ENCODE results near the gene NEURL2.
"Not testable (repeated sequence)": the region's sequence is repeated elsewhere in the genome, so short reads cannot be mapped to it uniquely, and the experiment has no call there.

Gene NEURL2

DNA sequence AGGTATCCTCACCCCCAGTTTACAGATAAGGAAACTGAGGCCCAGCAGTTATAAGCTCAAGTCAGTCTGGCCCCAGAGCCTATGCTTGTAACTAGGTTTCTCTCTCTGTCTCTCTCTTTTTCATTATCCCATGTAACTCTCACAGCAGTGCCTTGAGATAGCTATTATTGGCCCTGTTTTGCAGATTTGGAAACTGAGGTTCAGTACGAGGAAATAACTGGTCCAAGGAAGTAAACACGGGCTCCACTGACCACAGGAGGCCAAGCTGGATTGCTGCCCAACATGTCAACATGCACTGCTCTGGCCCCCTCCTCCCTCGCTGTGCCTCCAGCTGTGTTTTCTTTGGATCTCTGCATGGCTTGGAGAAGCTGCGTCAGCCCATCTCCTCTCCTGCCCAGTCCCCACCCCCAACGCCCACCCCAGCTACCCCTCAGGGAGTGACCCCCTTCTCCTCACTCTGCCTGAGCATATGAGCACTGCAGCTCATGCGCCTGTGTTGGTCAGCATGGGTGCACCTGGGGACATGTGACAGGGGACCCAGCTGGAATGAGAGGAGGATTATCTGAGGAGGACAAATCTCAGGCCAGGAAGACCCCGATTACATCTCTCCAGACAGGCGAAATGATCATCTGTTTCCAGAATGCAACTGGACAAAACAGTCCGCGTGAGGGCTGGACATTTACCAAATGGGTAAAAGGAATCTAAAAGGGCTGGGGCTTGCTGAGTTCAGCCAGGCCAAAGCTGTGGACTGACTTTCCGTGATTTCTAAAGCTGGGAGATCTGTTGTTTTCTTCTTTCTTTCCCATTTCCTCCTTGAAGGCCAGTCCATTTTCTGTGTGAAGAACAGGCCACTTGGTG lies 28.8 kb upstream of the NEURL2 start:
- DNase-seq, result no peak

DNA sequence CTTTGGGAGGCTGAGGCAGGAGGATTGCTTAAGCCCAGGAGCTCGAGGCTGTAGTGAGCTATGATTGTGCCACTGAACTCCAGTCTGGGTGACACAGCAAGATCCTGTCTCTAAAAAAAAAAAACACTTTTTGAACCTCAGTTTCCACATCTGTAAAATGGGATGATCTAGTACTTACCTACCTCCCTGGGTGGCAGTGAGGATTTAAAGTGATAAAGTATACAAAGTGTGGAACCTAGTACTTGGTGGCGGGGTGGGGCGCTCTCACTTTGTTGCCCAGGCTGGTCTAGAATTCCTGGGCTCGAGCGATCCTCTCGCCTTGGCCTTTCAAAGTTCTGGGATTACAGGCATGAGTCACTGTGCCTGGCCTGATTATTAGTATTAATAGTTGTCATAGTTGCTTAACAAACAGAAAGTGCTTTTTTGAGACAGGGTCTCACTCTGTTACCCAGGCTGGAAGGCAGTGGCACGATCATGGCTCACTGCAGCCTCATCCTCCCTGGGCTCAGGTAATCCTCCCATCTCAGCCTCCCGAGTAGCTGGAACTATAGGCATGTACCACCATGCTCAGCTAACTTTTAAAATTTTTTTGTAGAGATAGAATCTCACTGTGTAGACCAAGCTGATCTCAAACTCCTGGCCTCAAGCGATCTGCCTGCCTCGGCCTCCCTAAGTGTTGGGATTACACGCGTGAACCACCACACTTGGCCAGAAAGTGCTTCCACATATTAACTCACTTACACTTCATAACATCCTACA lies 27.9 kb upstream of the NEURL2 start:
- DNase-seq, result no peak

DNA sequence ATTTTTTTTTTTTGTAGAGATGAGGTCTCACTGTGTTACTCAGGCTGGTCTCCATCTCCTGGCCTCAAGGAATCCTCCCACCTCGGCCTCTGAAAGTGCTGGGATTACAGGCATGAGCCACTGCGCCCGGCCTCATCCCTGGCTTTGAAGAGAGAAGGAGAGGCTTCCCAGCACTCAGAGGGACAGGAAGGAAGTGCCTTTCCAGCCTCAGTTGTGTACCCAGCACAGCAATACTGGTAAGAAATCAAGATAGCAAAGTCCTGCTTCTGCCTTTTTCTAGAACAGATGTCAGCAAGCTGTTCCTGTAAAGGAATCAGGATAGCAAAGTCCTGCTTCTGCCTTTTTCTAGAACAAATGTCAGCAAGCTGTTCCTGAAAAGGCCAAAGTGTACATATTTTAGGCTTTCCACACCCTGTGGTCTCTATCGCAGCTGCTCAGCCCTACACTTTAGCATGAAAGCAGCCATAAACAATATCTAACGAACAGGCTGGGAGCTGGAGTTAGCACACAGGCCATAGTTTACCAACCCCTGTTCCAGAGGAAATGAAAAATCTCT lies 27.3 kb upstream of the NEURL2 start:
- no peak for DNase-seq

DNA sequence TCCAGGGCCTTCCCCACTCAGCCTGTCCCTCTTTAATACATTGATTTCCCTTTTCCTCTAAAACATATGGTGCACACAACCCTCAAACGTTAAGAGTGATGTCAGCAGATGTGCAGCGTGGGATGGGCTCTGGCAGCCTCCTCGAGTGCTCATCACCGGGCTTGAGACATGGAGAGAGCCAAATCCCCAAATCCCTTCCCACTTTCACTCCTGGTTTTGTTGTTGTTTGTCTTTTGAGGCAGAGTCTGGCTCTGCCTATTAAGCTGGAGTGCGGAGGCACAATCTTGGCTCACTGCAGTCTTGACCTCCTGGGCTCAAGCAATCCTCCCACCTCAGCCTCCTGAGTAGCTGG lies 26.8 kb upstream of the NEURL2 start:
- no peak for DNase-seq

DNA sequence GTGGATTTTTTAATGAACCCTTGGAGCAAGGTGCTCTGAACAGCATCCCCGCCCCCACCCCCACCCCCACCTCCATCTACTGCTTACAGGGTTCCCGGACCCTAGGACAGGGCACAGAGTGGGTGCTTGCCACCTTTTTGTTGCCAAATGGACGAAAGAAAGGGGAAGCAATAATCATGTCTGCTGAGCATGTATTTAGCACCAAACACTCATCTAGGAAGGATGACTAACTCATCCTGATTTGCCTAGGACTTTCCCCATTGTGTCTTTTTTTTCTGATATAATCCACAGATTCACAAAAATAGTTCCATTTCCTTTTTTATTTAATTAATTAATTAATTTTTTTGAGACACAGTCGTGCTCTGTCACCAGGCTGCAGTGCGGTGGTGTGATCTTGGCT lies 22.1 kb upstream of the NEURL2 start:
- DNase-seq, result no peak

DNA sequence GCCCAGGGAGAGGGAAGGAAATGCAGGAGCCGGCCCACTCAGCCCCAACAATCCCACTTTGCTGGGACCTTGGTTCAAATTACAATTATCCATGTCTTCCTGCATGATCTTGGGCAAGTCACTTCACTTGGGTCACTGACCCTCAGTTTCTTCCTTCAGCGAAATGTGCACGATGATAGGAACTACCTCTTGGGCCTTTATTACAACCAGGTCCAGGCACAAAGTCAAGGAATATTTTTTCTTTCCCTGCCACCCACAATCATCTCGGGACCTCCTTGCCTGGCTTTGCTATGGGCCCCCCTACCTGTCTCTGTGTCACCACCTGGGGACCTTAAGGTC lies 21.3 kb upstream of the NEURL2 start:
- DNase-seq, result no peak

DNA sequence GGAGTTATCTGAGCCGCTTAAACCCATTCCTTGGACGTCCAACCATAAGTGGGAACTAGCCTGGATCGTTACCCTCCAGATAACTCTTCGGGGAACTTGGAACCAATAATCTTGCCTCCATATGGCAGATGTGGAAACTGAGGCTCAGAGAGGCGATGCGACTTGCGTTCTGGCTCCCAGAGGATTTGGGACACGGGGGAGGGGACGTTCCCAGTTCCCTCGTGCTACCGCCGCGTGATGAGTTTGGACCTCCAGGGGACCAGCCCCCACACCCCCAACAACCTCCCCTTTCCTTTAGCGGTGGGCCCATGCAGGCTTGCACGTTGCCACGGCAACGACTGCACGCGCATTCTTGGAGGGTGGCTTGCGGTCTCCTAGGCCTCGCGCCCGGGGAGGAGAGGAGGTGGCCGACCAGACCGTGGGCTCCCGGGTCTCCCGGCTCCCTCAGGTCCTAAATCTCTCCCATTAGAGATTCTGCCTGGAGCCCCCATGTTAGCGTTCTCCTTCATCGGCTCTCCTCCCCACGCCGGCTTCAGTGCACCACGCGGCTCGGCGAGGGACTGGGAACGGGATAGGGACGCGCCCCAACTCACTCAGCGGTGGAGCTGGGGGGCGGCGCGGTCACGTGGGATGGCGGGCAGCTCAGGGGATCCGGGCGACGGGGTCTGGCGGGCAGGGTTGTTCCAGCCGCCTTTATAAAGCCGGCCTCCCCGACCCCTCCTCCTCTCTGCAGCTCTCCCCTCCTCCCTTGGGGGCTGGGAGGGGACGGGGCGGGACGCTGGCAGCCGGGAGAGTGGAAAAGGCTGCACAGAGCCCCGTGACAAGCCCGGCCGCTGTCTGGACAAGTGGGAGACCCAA lies 20.7 kb upstream of the NEURL2 start, which contains the start of gene PLTP:
Gene PLTP, minus strand, starts transcription at position 670 of the 858 bp plus-strand sequence. CDS start 703 bp downstream, outside the sequence.
- peak; percentile 33 for DNase-seq

DNA sequence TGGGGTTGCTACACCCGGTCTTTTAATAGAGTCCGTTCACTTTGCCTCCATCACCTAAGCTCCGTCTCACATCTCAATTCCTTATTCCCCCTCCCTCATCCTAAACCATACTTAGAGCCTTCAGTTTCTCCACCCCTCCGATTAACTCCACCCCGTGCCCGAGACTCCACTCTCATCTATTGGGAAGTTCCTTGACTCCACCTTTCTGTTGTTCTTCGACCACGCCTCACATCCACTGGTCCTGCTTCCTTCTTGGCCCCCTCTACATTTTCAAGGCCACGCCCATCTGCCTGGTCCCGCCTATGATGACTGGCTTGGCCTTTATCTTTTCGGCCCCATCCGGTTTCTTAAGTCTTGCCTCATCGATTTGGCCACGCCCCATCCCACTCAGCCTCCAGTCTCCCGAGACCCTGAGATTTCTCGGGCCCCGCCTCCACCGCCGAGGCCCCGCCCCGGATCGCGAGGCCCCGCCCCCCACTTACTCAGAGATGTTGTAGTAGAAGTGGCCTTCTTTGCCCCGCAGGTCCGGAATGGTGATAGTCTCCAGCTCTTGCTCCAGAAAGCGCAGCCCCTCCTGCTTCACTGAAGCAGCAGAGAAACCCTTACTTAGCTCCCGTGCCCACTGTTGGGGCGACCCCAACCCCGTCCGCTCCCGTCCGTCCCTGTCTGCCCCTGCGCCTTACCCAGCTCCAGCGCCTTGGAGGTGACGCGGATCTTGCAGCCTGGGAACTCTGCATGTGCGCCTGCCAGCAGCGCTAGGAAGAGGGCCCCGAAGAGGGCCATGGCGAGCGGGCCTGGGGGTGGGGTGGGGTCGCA lies 19.9 kb upstream of the NEURL2 start:
- peak; percentile 99 for DNase-seq

DNA sequence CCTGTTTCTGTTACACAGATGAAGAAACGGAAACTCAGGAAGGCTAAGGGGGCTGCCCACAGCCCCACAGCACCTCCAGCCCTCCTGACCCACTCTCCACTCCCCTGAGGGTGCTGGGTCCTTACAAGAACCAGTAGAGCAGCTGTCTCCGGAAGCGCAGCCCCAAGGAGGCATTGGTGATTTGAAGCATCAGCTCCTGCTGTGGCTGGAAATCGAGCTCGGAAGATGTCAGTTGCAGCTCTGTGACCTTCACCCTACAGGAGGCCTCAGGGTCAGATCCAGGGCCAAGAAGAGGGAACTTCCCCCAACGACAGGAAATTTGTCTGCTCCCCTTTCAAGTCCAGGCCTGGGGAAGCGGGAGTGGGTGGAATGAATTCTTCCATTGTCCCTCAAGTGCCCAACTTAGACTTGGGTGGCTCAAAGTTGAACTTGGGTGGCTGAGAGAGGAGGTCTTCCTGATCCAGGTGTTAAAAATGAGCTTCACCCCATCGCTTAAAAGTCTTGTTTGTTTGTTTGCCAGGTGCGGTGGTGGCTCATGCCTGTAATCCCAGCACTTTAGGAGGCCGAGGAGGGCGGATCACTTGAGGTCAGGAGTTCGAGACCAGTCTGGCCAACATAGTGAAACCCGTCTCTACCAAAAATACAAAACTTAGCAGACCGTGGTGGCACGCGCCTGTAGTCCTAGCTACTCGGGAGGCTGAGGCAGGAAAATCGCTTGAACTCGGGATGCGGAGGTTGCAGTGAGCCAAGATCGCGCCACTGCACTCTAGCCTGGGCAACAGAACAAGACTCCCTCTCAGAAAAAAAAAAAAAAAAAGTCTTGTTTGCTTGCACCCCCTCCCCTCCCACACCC lies 19.0 kb upstream of the NEURL2 start:
- DNase-seq, result no peak

DNA sequence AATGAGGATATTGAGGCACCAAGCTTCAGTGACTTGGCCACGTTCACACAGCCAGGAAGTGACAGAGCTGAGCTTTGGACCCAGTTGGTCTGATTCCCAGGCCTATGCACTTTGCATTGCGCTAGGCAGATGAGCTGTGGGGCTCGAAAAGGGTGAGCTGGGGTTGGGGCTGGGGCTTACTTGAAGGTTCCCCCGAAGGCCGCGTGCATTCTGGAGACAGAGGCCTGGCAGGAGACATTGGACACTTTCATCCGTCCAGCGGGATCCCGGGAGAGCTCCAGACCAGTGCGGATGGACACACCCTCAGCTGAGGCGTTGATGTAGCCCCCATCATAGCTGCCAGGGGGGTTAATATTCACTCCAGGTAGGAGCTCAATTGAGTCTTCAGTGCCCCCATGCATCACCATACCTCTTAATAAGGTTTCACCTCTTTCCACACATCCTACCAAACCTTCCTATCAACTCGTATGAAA lies 18.4 kb upstream of the NEURL2 start:
- no peak for DNase-seq

DNA sequence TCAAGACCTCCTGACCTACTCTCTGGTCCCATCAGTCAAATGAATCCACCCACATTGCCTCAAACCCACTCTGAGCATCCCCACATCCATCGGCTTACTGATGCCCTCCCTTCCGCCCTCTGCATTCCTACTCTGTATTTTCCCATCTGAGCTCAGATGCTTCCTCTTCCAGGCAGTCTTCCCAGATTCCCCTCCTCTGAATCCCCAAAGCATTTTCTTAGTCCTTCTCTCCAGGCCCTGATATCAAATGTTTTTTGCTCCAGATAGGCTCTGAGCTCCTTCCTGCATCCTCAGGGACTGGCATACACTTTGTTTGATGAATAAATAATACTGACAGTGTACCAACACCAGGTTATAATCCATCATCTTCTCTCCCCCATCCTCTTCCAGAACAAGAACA lies 17.1 kb upstream of the NEURL2 start:
- DNase-seq, result no peak

DNA sequence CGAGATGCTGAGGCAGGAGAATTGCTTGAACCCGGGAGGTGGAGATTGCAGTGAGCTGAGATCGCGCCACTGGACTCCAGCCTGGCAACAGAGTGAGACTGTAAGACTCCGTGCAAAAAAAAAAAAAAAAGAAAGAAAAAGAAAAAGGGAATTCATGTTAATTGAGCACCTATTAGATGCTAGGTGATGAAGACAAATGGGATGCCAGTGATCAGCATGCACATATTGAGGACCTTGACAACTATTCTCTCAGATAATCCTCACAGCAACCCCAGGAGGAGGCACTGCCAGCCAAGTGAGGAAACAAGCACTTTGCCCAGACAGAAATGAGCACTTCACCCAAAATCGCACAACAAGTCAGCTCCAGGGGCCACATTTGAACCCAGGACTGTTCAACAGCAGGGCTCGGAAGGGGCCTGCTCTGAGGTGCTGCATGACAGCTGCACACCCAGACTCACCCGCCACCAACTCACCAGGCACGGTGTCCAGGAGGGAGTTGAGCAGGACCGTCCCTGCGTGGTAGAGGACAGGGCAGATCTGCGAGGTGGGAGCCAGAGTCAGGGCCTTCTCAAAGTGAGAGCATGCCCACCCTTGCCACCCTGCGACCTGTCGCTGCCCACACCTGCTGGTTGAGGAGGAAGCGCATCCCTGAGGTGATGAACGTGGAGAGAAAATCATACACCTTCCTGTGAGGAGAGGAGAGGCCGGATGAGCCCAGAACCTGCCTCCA lies 16.4 kb upstream of the NEURL2 start:
- no peak for DNase-seq

DNA sequence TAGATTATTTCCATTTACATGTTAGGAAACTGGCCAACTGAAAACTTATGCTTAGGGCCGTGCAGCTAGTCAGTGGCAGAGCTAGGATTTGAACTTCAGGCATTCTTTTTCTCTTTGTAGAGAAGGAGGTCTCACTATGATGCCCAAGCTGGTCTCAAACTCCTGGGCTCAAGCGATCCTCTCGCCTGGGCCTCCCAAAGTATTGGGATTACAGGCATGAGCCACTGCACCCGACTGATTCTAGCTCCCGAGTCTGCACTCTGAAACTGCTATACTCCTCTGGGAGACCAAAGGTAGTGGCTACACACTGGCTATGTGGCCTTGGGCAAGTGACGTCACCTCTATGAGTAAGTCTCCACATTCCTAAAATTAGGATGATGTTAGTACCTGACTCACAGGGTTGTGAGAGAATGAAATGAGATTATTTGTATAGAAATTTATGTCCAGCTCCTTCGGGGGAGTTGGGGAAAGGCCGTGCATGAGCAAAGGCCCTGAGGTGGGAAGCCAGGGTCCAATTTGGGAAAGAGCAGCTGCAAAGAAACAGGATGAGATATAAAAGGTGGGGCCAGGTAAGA lies 14.6 kb upstream of the NEURL2 start:
- no peak for DNase-seq

DNA sequence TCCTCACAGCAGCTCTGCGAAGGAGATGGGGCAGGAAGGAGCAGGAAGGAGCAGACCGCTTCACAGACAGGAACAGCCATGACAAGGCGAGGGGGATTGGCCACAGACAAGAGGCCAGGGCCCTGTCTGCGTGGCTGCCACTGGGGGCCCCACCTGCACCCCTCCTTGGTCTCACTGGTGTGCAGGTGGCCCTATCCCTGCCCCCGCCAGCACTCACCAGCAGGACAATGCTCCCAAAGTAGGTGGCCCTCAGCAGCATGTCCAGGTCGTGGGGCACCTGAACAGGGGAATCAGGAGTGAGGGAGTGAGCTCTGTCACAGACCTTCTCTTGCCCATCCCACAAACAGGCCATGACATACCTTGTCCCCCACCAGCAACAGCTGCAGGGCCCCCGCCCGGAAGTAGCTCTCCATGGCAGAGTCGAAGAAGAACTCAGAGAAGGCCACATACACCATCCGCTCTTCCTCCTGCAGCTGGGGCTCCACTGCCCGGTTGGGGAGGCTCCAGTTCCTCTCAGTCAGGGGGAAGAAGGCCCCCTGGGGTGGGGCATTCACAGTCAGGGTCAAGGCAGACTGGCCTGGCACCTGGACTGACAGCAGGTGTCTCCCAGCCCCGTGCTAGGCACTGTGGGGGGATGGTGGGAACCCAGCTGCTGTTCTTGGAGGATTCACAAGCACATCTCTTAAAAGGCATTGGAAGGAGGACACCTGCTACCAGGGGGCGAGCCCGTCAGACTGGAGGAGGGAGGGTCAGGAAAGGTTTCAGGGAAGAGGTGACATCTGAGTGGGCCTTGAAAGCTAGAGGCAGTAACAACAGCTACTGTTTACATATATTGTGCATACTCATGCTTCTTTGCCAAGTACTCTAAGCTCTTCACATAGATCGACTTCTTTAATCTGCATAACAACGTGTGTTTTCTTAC lies 13.8 kb upstream of the NEURL2 start:
- DNase-seq, result no peak

DNA sequence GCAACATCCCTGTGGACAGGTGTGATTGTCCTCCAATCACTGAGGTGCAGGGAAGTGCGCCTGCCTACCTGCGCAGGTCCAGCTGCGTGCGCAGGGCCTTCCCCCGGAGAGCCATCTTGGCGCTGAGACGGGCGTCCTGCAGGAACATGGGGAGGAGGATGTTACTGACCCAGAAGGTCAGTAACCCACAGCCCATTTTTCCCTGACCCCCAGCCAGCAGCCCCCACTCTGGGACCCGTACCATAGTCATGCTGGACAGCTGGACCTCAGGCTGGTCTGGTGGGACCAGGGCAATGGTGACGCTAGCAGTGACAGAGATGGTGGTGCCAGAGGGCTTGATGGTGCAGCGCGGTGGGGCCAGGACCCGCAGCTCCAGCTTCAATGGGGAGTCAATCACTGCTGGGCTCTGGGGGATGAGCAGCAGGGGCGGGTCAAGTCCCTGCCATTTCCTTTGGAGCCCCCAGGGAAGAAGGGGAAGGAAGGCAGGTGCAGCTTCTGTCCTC lies 11.2 kb upstream of the NEURL2 start:
- no peak for DNase-seq

DNA sequence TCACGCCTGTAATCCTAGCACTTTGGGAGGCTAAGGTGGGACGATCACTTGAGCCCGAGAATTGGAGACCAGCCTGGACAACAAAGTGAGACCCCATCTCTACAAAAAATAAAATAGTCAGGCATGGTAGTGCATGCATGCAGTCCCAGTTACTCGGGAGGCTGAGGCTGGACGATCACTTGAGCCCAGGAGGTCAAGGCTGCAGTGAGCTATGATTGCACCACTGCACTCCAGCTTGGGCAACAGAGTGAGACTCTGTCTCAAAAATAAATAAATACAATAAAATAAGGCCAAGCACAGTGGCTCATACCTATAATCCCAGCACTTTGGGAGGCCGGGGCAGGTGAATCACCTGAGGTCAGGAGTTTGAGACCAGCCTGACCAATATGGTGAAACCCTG lies 10.3 kb upstream of the NEURL2 start:
- DNase-seq, result not testable (repeated sequence)

DNA sequence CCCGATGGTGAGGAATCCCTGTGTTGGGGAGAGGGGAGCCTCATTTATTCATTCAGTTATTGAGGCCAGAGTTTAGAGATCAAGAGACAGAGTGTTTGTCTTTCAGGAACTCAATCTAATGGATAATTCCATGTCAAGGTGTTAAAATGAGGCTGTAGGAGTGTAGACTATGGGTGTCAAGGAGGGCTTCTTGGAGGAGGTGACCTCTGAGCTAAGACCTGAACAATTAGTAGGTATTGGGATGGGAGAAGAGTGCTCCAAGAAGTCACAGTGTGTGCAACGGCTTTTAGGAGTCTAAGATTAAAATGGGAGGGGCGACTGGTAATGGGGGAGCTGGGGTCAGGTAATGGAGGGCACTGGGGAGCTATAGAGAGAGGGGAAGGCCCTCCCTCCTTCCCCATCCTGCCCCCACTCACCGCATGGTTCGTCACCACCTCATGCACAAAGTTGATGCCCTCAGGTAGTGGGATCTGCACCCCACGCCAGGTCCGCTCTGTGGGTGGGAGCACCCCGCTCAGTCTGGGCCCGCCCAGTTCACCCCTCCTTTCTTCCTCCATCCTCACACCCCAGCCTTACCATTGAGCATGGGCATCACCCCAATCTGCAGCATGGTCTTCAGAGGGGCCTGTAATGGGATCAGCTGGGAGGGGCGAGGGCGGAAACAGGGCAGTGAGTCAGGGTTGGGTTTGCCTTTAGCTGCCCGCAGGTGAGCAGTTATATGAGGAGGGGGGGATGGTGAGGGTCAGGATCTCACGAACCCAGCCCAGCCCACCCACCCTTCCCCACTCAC lies 8.2 kb upstream of the NEURL2 start:
- DNase-seq, result no peak

DNA sequence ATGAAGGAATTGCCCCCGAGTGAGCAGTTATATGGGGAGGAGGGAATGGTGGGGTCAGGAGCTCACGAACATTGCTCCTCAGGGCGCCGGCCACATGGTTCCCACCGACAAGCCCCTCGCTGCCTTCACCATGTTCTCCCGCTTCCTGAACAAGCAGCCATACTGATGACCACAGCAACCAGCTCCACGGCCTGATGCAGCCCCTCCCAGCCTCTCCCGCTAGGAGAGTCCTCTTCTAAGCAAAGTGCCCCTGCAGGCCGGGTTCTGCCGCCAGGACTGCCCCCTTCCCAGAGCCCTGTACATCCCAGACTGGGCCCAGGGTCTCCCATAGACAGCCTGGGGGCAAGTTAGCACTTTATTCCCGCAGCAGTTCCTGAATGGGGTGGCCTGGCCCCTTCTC lies 7.3 kb upstream of the NEURL2 start:
- no peak for DNase-seq

Measured in activated CD4-positive, alpha-beta T cell treated with anti-CD3 and anti-CD28 coated beads for 48 hours (primary cell).